ENCODE data around the gene ADGRD1.

ADGRD1 gene

DNA sequence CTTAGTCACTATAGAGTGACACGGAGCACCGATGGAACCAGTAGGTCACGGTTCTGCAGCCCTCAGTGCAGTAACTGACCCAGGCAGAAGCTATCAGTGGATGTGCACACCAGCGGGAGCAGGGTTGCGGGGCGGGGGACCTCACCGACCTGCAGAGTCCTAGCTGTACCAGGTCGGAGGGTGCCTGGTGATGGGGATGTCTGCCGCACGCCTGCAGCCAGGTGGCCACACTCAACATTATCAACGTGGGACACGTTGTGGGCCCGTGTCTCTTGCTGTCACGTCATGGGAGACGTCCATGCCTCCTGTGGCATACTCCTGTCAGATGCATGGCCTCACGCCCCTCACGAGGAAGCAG, 55.2 kb downstream of the ADGRD1 start:
- no peak for DNase-seq

DNA sequence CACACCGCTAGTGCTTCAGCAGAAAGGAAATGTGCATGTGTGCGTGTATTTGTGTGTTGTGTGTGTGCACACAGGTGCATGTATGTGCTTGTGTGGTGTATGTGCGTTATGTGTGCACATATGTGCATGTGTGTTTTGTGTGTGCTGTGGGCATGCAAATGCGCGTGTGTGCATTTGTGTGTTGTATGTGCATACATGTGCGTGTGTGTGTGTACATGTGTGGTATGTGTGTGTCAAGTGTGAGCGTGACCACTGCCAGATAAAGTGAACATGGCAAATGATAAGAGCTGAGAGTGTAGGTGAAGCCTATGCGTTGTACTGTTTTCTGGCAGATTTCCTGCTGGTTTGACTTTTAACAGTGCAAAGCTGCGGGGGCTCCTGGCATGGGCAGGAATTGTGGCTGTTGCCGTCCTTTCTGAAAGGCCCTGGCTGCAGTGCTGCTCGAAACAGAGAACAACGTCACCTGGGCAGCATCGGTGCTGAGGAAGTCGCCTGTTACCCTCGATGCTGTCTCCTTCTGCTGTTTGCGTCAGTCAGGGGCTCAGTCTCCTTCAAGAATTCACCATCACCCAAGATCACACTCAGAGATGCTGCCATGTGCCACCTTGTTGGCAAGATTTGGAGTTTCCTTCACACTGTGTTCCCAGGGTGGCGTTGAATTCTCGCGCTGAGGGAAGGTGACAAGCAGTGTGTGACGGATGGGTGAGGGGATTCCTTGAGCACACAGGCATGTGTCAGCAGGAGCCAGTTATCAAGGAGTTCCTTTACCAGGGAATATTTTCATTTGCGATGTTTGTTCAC, 56.1 kb downstream of the ADGRD1 start:
- no peak for DNase-seq

DNA sequence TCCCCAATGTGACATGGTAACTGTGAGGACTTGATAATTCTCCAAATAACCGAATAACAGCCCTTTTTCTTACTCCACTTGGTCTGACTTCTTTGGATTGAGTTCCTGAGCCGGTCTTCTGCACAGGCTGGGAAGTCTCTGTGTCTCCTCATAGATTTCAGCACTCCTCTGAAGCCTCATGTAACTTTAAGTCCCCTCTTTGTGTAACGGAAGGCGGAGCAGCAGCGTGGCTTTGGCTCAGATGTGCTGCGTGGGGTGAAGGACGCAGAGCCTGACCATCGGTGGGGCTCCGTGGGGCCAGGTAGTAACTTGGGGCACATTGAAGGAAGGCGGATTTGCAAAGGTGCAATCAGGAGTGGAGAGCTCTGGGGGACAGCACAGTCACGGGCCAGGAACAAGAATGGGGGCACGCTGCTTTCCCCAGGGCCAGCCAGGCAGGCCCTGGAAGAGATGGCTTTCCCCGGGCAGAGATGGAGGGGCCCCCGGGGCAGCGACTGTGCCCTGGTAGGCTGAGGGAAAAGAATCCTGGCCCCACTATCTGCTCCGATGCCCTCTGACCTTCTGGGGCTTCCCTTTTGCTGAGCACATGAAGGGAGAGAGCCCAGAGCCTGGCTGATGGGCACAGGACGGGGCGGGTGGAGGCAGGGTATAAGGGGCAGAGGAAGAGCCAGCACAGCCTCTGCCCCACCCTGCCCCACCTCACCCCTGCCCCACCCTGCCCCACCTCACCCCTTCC, 56.9 kb downstream of the ADGRD1 start:
- DNase-seq, result no peak

DNA sequence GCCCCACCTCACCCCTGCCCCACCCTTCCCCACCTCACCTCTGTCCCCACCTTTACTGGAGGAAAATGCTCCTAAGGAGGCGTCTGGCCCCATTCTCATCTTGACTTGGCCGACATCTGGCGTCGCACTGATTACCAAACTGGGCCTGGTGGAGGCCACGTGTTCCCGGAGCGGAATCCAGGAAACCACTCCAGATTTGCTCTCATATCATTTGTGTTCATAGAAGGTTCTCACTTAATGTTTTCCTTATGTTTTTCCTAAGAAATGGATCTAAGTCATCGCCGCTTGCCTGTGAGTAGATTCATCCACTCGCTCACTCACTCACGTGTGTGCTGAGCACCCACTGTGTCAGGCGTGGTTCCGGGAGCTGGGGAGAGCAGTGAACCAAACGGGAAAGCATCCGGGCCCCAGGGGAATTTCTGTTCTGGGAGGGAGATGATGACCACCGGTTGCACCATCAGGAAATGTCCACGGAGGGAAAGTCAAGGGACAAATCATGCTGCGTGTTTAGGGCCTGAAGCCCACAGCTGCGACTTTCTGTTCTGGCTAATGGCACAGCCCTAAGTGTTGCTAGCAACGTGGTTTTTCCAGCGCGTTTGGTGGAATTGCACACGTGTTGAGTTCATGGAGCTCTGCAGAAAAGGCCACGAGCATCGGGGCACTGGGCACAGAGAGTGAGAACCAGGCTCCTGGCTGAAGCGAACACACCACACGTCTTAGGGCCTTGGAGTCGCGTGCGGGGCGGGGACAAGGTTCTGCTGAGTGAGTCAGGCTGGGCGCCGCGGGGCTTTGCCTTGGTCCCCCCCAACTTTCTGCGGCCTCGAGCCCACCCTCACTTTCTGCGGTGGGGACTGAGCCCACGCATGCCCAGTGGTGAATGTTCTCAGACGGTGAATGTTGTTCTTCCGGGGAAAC, 57.7 kb downstream of the ADGRD1 start:
- DNase-seq, result no peak

DNA sequence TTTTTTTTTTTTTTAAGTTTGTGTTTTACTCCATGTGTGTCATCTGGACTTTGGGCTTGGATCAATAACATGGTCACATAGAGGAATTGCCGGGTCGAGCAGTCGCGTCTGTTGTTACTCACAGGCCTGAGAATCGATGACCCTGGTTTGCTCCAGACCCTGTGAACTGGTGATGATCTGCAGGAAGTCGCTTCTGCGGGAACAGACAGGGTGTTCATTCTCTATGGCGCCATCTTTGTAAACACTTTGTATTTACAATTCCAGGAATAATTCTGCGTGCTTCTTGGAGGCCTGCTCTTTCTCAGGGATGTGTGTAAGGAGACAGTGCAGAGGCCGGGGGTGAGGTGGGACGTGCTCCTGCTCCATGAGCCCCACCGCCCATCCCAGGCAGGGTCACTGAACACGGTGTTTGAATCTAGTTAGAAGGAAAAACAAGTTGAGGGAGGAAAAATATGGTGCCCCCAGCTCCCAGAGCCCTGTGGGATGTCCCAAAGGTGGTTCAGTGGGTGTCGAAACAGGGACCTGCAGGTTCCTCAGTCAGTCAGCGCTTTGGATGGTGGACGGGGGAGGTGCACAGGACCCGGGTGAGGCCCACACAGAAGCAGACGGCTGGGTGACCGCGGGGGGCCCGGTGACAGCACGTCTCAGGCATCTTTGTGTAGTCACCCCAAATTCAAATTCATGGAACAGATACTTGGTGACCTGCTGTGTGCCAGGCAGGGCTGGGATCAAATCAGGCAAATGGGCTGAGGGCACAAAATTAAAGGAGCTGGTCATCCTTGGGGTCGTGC, 58.8 kb downstream of the ADGRD1 start:
- DNase-seq, result no peak

DNA sequence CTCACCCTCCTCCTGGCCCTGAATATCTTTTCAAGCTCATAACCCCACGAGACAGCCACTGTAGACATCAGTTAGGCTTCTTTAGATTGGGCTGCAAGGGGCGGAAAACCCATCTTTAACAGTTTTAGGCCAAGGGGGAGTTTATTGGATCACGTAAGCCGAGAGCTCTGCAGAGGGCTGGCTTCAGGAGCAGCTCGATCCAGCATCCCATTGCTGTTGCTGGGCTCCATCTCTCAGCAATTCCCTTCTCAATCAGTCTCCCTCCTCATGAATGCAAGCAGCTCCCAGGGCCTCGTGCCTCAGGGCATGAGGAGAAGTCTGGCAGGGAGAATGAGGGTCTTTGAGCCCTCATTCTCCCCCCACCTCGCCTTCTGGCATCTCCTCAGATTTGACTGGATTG, 59.4 kb downstream of the ADGRD1 start:
- no peak for DNase-seq

DNA sequence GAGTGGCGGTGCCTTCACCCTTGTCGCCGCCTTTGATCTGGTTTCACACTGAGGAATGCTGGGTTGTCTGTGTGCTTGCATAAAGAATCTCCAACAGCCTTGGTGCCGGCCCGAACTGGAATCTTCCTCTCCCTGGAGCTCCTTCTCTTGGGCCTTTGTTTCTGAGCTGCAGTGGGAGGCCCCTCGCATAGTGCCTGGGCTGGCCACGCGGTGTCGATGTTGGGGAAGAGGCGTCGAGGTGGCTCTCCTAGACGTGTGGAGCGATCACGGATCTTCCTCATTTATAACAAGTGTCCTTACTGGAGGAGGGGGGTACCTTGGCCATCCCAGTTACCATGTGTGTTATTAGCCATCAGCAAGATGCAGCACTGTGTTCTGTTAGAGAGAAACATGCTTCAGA, 60.6 kb downstream of the ADGRD1 start:
- no peak for DNase-seq

DNA sequence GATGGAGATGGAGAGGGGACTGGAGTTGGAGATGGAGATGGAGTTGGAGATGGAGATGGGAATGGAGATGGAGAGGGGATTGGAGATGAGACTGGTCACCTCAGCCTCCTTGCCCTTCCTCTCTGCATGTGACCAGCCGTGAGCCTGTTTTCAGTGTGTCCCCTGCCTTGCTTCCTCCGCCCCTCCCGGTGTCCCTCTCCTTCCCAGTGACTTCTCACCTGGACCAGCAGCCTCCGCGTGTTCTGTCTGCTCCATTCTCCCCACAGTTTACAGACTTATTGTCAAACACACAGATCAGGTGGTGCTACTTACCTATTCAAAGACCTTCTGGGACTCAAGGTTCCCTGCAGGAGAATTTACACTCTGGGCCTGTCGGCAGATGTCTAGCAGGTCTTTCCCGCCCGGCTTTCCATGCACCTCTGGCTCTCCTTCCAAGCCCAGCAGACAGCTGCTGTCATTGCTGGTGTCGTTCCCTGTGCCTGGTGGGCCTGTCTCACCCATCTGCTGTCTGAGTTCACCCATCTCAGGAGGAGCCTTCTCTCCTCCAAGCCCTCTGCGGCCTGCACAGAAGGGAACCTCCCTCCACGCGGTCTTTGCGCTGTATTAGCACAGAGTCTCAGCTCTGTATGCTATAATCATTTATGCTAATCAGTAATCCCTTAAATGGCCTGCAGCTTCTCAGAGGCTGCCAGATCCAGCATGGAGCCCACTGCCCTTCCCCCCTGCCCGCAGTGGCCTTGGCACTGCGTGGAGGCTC, 62.1 kb downstream of the ADGRD1 start:
- no peak for DNase-seq

DNA sequence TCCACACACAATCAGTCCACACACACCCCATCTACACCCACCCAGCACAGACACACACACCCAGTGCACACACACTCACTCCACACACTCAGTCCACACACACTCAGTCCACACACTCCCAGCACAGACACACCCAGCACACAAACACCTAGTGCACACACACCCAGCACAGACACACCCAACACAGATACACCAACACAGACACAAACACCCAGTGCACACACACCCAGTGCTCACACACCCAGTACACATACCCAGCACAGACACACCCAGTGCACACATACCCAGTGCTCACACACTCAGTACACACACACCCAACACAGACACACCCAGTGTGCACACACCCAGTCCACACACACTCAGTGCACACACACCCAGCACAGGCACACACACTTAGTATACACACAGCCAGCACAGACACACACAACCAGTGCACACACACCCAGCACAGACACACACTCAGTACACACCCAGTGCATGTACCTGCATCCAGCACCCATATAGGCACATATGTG, 63.8 kb downstream of the ADGRD1 start:
- no peak for DNase-seq

DNA sequence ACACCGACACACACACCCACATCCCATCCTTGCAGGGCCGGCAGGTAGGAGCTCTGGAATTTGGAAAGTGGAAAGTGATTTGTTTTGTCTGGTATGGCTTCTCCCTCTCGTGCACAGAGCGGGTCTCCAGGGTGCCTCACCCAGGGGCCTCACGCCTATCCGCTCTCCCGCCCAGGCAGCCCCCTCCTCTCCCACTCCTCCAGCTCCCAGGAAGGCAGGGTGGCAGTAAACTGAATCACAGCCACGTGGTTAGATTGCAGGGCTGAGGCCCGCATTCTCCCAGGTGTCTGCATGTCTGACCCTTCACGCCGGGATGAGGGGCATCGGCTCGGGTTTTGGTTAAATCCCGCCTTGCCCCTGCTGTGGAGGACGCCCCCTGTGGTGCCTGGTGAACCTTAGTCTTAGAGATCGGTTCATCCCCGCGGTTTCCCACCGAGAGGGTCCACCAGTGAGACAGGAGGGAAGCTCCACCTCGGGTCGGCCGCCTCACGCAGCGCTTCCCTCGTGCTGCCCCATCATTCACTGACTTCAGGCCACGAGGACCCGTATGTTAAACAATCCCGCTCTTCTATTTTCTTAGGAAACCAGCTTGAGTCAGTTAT, 64.4 kb downstream of the ADGRD1 start:
- DNase-seq, result no peak

DNA sequence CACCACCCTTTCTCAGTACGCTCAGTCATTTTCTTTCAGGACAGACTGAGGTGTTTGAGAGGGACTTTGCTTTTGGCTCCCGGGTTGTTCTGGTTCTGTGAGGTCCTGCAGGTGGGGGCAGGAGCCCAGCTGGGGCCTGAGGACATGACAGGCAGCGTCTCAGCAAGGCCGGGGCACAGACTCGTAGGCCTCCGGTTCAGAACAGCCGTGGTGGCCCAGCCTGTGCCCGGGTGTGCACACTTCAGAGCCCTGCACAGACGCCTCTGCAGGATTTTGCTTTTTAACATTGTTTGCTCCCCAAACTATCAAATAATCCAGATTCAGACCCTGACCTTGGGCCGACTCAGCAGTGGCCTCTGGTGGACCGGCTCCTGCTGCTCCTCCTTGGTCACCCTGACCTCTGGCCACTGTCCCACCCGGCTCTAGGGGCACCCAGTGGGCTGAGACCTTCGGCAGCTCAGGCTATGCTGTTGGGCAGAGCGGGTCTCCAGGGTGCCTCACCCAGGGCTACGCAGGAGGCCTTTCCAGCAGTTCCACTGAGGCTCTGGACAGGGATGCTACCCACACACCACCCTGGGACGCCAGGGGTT, 65.2 kb downstream of the ADGRD1 start:
- no peak for DNase-seq

DNA sequence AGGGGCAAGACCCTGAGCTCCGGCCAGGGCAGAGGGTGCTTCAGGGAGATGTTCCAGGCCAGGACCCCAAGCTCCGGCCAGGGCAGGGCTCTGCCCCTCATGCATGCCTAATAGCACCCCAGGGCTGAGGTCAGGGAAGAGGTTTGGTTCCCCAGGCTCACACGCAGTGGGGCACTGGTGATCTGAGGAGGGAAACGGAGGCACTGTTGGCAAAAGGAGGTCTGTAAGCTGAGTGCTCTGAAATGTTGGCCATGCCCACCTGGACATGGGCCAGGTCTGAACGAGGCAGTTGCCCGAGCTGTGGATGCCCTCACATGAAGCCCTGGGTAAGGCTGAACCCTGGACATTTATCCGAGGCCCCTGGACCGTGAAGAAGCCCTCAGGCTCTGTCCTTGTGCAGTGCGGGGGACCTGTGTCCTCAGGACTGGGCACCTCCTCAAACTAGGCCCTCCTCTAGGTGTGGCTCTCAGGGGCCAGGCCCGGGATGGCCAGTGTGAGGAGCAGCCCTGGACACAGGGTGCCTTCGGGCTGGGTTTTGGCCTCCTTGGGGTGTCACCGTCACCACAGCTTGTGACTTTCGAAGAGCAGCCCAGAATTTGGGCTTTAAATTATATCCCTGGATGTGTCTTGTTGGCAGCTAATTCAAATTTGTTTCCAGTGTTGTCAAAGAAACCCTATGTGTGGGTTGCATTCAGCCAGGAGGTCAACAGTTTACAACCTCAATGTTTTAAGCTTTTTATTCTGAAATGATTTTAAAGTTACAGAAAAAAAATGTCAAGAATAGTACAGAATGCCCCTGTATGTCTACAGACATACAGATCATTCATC, 66.8 kb downstream of the ADGRD1 start:
- no peak for DNase-seq

DNA sequence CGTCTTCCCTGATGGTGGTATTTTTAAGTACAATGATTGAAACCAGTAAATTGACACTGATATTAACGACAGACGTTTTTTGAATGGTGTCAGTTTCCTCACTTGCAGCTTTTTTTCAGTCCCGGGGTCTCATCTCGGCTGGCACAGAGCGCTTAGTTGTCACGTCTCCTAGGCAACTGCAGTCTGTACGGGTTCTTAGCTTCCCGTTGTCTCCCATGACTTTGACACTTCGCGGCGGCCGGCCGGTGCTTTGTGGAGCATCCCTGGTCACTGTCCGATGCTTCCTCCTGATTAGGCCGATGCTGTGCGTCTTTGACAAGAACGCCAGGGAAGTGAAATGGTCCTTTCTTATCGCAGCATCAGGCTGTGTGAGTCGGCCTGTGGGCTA, 67.4 kb downstream of the ADGRD1 start:
- no peak for DNase-seq

DNA sequence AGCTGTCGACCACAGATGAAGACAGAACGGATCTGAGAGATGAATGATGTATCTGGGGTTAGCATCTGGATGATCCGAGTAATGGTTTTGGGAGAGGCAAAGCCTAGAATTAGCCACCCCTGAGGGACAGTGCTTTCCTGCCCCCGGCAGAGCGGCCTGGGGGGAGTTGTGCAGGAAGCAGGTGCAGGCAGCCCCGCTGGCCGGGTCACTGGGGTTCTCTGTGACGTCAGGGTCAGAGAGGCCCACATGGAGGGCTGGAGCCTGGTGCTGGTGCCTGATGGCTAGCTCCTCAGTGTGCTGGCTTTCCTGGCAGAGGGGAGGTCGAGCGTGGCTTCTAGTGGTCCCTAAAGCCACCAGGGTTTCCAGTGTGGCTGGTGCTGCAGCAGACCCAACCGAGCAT, 70.3 kb downstream of the ADGRD1 start:
- DNase-seq, result no peak

DNA sequence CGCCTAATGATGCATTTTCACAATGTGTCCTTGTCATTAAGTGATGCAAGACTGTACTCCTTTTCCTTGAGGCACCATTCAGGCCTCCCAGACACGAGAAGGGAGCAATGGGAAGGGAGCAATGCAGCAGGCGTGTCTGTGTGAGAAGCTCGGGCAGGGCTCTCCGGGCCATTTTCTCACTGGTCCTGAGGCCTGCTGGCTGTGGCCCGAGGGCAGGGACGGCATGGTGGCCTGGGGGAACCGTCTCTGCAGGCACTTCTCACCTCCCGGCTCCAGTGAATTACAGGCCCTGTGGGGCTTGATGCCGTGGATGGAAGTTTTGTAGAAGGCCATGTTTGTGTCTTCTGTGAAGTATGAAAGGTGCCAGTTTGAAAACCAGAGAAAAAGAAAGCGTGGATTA, 71.0 kb downstream of the ADGRD1 start:
- no peak for DNase-seq

DNA sequence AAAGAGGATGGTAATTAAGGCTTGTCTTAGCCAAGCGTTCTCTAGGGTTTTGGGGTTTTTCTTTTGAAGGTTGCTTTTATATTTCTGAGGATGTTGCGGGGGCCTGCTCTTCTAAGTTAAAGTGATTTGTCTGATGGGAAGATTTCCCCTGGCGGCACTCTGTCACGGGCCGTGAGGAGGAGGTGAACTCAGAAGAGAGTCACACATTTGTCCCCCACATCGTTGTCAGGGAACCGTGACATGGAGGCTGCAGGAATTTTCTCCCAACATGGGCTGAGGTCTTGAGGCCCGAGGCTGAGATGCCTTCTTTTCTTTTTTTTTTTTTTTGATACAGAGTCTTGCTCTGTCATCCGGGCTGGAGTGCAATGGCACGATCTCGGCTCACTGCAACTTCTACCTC, 71.5 kb downstream of the ADGRD1 start:
- DNase-seq, result no peak

DNA sequence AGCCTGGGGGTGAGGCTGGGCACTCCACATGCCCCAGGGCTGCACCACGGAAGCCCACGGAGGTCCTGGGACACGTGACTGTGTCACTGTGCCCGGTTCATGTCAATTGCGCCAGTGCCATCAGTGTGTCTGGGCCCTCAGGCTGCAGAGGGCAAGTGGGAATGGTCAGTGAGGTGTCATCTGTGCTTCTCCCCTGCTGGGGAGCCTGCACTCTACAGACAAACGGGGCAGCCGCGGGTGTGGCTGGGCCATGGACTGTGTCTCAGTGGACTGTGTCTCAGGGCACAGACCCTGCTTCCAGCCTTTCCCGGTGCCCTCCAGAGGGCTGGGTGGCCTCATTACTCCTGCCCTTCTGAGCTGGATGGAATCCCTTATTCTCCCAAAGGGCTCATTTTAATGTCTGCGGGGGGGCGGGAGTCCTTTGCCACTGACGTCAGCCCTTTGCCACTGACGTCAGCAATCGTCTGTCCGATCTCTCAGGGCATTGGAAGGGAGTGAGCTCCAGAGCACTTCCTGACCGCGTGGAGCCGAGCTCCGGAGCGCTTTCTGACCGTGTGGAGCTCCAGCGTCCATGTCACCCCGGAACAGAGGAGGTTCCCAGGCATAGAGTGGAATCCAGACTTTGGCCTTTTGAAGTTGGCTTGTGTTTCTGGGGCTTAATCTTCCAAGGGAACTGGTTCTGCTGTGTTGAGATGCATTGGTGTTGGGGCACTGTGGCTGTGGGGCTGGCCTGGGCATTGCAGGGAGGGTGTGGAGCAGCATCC, 72.4 kb downstream of the ADGRD1 start:
- DNase-seq, result no peak

DNA sequence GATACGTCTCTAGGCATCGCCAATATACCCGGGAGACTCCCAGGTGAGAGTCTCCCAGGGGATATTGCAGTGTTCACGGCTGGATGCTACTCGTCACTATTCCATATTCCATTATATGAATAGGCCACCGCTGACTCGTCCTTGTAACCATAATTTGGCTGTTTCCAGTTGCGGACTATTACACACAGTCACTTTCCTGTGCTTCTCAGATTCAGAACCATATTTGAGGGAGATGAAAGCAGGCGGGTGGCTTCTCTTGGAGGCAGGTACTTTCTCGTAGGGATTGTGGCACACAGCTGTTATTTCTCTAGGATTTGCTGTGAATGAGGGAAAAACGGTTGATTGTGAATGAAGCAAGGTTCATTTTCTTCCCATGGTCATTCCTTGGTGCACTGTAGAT, 73.0 kb downstream of the ADGRD1 start:
- no peak for DNase-seq

DNA sequence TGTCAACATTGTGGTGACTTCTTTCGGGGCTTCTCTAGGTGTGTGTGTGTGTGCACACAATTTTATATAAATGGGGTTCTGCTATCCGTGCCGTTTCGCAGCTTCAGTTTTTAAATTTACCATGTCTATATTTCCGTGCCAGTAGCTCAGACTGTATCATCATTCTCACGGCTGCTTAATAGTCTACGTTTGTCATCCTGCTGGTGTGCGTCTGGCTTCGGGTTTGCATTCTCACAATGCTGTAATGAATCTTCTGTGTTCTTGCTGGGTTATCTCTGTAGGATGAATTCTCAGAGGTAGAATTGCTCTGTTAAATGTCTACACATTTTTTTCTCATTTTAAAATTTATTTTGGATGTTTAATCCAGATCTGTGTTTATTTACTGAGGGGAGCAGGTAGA, 73.6 kb downstream of the ADGRD1 start:
- DNase-seq, result no peak
